Choroid plexus epithelial cell (primary cell): Measurements from ENCODE around the gene MIS18A.

ENCODE experiments used
- DNase-seq: peaks from one replicate; pipeline ENCODE4 v3.0.0-alpha.2; 2010; ENCODE audit warnings: low read depth
- H3K4me3 ChIP-seq: 2 replicates; pipeline ENCODE4 v1.5.1; 2011; ENCODE audit warnings: low read depth, mild to moderate bottlenecking, control low read depth, low read length, moderate library complexity
- CTCF ChIP-seq: conservative IDR thresholded peaks from 2 replicates; pipeline ENCODE4 v1.5.1; 2011; ENCODE audit warnings: low read depth, mild to moderate bottlenecking, control low read depth, inconsistent platforms, low read length, moderate library complexity

The MIS18A gene

DNA sequence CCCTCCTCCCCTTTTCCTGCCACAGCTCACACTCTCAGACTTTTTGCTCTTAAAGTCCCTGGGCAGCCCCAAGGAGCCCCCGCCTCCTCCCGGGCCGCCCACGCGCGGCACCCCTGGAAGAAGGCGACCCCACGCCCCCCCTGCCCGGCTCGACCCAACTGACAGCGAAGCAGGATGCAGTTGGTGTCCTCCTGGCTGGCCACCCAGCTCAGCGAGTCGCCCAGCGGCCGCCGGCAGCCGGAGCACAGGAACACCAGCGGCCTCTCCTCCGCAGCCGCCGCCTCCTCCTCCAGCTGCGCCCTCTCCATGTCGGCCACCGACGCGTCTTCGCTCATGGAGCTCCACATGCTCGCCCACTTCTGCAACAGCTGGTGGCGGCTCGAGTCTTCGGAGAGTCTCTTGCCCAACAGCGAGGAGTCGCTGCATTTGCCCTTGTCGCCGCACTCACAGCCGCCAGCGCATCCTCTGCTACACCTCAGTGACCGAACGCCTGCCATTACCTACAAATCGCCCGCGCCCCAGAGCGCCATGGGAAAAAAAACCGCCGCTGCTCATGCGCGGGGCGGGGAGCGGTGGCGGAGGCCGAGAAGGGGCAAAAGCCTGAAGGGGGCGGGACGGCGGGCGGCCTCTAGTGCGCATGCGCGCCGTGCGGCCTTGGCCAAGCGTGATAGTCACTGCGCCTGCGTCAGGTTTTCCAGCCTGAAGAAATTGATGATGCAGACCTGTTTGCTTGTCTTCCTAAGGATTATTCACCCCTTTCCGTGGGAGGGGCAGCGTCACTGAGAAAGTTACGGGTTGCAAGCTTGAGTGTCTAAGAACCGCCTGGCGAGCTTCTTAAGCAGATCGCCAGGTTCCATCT, at the start of gene MIS18A:
TSS of gene MIS18A (minus strand) at position 532 of the 859 bp plus-strand sequence. CDS start at position 497, 35 bp downstream.
- H3K4me3 ChIP-seq = peak within 1 kb of the TSS; percentile 95
- DNase-seq = peak; percentile 96
- peak; percentile 11 for TF ChIP-seq CTCF

- H3K4me3 ChIP-seq = no peak overlapping the region
- DNase-seq = no peak
- TF ChIP-seq CTCF = no peak
Observed at GRCh38 chr21:32328595-32328994, 49.7 kb upstream of the MIS18A start.

DNA sequence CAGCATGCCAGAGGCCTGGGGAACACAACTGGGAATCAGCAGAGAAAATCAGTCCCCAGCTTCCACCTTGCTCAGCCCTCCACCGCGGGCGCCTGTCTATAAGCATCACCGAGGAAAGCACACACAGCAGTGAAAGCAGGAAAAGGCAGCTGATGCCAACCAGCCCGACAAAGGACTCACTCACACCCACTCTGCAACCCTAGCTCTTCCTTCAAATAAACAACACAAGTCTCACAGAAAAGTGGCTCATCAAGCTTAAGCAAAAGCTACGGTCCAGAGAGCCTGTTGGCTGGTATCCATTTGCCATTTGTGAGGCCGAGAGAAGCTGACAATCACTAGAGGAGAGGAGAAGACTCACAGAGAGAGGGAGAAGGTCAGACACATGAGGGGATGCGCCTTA, 46.9 kb upstream of the MIS18A start:
- H3K4me3 ChIP-seq = no peak overlapping the region
- TF ChIP-seq CTCF = no peak
- DNase-seq = no peak

- TF ChIP-seq CTCF = no peak
- no peak for DNase-seq
- no peak overlapping the region for H3K4me3 ChIP-seq
Observed at GRCh38 chr21:32322676-32323075, 43.8 kb upstream of the MIS18A start.

- no peak for TF ChIP-seq CTCF
- DNase-seq = no peak
- no peak overlapping the region for H3K4me3 ChIP-seq
Observed at GRCh38 chr21:32322103-32322502, 43.3 kb upstream of the MIS18A start.

GRCh38 chr21:32321480-32321879, 42.6 kb upstream of the MIS18A start:
- TF ChIP-seq CTCF = no peak
- no peak for DNase-seq
- H3K4me3 ChIP-seq = no peak overlapping the region

DNA sequence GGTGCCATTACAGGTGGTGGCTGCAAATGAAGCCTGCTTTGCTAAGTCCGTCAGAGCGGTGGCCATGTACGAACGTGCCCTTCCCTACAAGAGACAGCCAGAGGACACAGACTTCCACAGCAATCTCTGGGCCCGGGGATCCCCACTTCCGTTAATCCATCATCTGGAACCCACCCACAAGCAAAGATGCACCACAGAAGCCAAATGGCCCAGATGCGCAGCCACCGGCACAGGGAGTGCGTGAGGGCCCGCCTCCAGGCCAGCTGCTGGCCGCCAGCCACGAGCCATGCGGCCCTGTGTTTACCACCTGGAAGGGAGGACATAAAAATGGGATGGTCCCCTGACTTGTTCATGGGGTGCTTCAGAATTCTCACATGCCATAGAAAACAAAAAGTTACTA, 41.9 kb upstream of the MIS18A start:
- TF ChIP-seq CTCF = no peak
- no peak for DNase-seq

More for the DNA sequence above, 41.9 kb upstream of the MIS18A start:
- H3K4me3 ChIP-seq = no peak overlapping the region
